IMR-90 (cell line): Measurements from ENCODE around the gene DNM3.

ENCODE experiments used
- BHLHE40 ChIP-seq: fragments of 150-350 bp; IDR thresholded peaks from 2 replicates; pipeline ENCODE4 v1.6.1; 2016; ENCODE audit warnings: mild to moderate bottlenecking, low read depth, low read length
- CEBPB ChIP-seq: IDR thresholded peaks from 2 replicates; pipeline ENCODE4 v1.6.1; 2012; ENCODE audit warnings: low read depth, low read length, improper control_type of control experiment
- CTCF ChIP-seq: conservative IDR thresholded peaks from 2 replicates; pipeline ENCODE4 v1.5.1; 2012; ENCODE audit warnings: mild to moderate bottlenecking, low read depth, low read length, improper control_type of control experiment
- POLR2A ChIP-seq: IDR thresholded peaks from 2 replicates; pipeline ENCODE4 v1.6.1; 2012; ENCODE audit warnings: mild to moderate bottlenecking, low read depth, low read length

- no peak for TF ChIP-seq CTCF
- TF ChIP-seq BHLHE40, result no peak
- TF ChIP-seq POLR2A, result no peak
- TF ChIP-seq CEBPB, result no peak
These were observed 611.9 kb downstream of the DNM3 start for GRCh38 chr1:172453153-172453545.
